Smooth muscle cell (in vitro differentiated cells): Measurements from ENCODE around the gene ID2. TPM values are rescaled to one million over a fixed set of nuclear protein-coding genes. Genes with fewer than 3 reads are reported as not detected.

Source experiments
- DNase-seq: peaks from one replicate; lab custom pipeline; 2025; ENCODE audit not compliant: unreplicated experiment; lab: John Stamatoyannopoulos, UW
- H2AFZ ChIP-seq: fragments of 200-600 bp; sonication (generic); 2 replicates; pipeline ENCODE4 v1.6.0; 2016; ENCODE audit warnings: antibody characterized with exemption, low read depth, mild to moderate bottlenecking
- H3F3A ChIP-seq: fragments of 200-600 bp; sonication (generic); 2 replicates; pipeline ENCODE4 v1.6.0; 2017; ENCODE audit warnings: antibody characterized with exemption, low read depth
- H3K27ac ChIP-seq: fragments of 200-600 bp; sonication (generic); 2 replicates; pipeline ENCODE4 v1.5.1; 2016; ENCODE audit warnings: low read depth, mild to moderate bottlenecking
- H3K27me3 ChIP-seq: fragments of 200-600 bp; sonication (generic); 2 replicates; pipeline ENCODE4 v1.6.1; 2016; ENCODE audit warnings: low read depth, mild to moderate bottlenecking
- H3K36me3 ChIP-seq: fragments of 200-600 bp; sonication (generic); 2 replicates; pipeline ENCODE4 v1.5.1; 2016; ENCODE audit warnings: low read depth
- H3K4me1 ChIP-seq: fragments of 200-600 bp; sonication (generic); 2 replicates; pipeline ENCODE4 v1.5.1; 2016; ENCODE audit warnings: low read depth
- H3K4me2 ChIP-seq: fragments of 200-600 bp; sonication (generic); 2 replicates; pipeline ENCODE4 v1.6.0; 2016; ENCODE audit warnings: mild to moderate bottlenecking
- H3K4me3 ChIP-seq: fragments of 200-600 bp; sonication (generic); 2 replicates; pipeline ENCODE4 v1.5.1; 2016; ENCODE audit warnings: mild to moderate bottlenecking
- H3K79me2 ChIP-seq: fragments of 200-600 bp; sonication (generic); 2 replicates; pipeline ENCODE4 v1.6.0; 2016; ENCODE audit warnings: low read depth, mild to moderate bottlenecking
- H3K9ac ChIP-seq: fragments of 200-600 bp; sonication (generic); 2 replicates; pipeline ENCODE4 v1.6.0; 2016; ENCODE audit warnings: low read depth
- H3K9me3 ChIP-seq: fragments of 200-600 bp; sonication (generic); replicated peaks from 2 replicates; pipeline ENCODE4 v1.5.1; 2016; ENCODE audit warnings: low read depth
- H4K20me1 ChIP-seq: fragments of 200-600 bp; sonication (generic); 2 replicates; pipeline ENCODE4 v1.6.0; 2016; ENCODE audit warnings: low read depth
- CTCF ChIP-seq: fragments of 200-600 bp; sonication (generic); IDR thresholded peaks from 2 replicates; pipeline ENCODE4 v1.5.1; 2017; ENCODE audit warnings: borderline replicate concordance, mild to moderate bottlenecking, antibody characterized with exemption; ENCODE audit not compliant: insufficient read depth, poor library complexity, severe bottlenecking
- WGBS: methylation state at CpG from one replicate; pipeline ENCODE4 v1.1.7; 2016; ENCODE audit warnings: low lambda C conversion rate; 5-methylcytosine and 5-hydroxymethylcytosine counted together
- polyA plus RNA-seq: library from polyadenylated mRNA; unstranded; fragments of >200 nt; fragmentation: Nextera tagmentation; extraction: Ambion mirVana; gene quantifications from 2 replicates; pipeline ENCODE4 v1.2.1, GENCODE V29; 2016
- total RNA-seq: library from RNA; depleted of rRNA; stranded (reverse); fragments of >200 nt; gene quantifications from 2 replicates; pipeline ENCODE4 v1.2.3, GENCODE V29; 2014

Gene ID2
- total and polyA plus RNA-seq, 2 experiments from 2014 or later, result 83.9 to 218 TPM

- no peak for DNase-seq
- H3K27me3 ChIP-seq, result no peaks in the 10 kb centered on the region
- WGBS, result 92% methylated on average over 6 of the region's 6 CpGs
- H4K20me1 ChIP-seq, result no peaks in the 10 kb centered on the region
- H3K79me2 ChIP-seq, result no peaks in the 10 kb centered on the region
- H3K36me3 ChIP-seq, result no peaks in the 10 kb centered on the region
- no peak overlapping the region for H3K27ac ChIP-seq
- H3K4me1 ChIP-seq, result peaks cover 9% of the 10 kb centered on the region
- TF ChIP-seq CTCF, result no peak
- no peak overlapping the region for H3K9ac ChIP-seq
- H3K4me3 ChIP-seq, result no peak overlapping the region
- H2AFZ ChIP-seq, result peak overlapping the region; percentile 74
- H3K4me2 ChIP-seq, result peak overlapping the region; percentile 42
- H3F3A ChIP-seq, result no peaks in the 10 kb centered on the region
- no peaks in the 10 kb centered on the region for H3K9me3 ChIP-seq
These were observed 20.6 kb upstream of the ID2 start for GRCh38 chr2:8661235-8661634.

GRCh38 chr2:8661736-8662135 is 20.1 kb upstream of the ID2 start:
- Histone ChIP-seq H3K4me3 (no peak overlapping the region), H3K79me2 (no peaks in the 10 kb centered on the region), H3K9me3 (no peaks in the 10 kb centered on the region), H3K4me1 (peaks cover 9% of the 10 kb centered on the region), H4K20me1 (no peaks in the 10 kb centered on the region), H2AFZ (peak overlapping the region; percentile 74), H3K36me3 (no peaks in the 10 kb centered on the region), H3K27ac (peak overlapping the region; percentile 60), H3K4me2 (peak overlapping the region; percentile 42), H3K9ac (no peak overlapping the region), H3K27me3 (no peaks in the 10 kb centered on the region), H3F3A (no peaks in the 10 kb centered on the region)
- no peak for TF ChIP-seq CTCF
- 70% methylated on average over 7 of the region's 7 CpGs for WGBS
- no peak for DNase-seq

GRCh38 chr2:8662239-8662879 is 19.5 kb upstream of the ID2 start:
- no peak overlapping the region for H3K9ac ChIP-seq
- H4K20me1 ChIP-seq, result no peaks in the 10 kb centered on the region
- DNase-seq, result no peak
- no peaks in the 10 kb centered on the region for H3K27me3 ChIP-seq
- no peaks in the 10 kb centered on the region for H3K79me2 ChIP-seq
- no peaks in the 10 kb centered on the region for H3F3A ChIP-seq
- H3K9me3 ChIP-seq, result no peaks in the 10 kb centered on the region
- H2AFZ ChIP-seq, result peak overlapping the region; percentile 74
- peak overlapping the region; percentile 60 for H3K27ac ChIP-seq
- peak; percentile 11 for TF ChIP-seq CTCF
- no peaks in the 10 kb centered on the region for H3K36me3 ChIP-seq
- WGBS, result 55% methylated on average over 10 of the region's 10 CpGs
- no peak overlapping the region for H3K4me3 ChIP-seq
- H3K4me2 ChIP-seq, result peak overlapping the region; percentile 42
- H3K4me1 ChIP-seq, result peaks cover 9% of the 10 kb centered on the region

GRCh38 chr2:8663997-8664396 is 17.9 kb upstream of the ID2 start:
- Histone ChIP-seq H3K27ac (no peak overlapping the region), H4K20me1 (no peaks in the 10 kb centered on the region), H3K4me3 (no peak overlapping the region), H3K79me2 (no peaks in the 10 kb centered on the region), H3K27me3 (no peaks in the 10 kb centered on the region), H2AFZ (no peak overlapping the region), H3F3A (no peaks in the 10 kb centered on the region), H3K9me3 (no peaks in the 10 kb centered on the region), H3K9ac (no peak overlapping the region), H3K4me1 (peaks cover 9% of the 10 kb centered on the region), H3K4me2 (no peak overlapping the region), H3K36me3 (no peaks in the 10 kb centered on the region)
- no peak for TF ChIP-seq CTCF
- DNase-seq, result no peak
- 88% methylated on average over 13 of the region's 13 CpGs for WGBS
